ENCODE data around the gene PCCA.
"Not testable (repeated sequence)": the region's sequence is repeated elsewhere in the genome, so short reads cannot be mapped to it uniquely, and the experiment has no call there.

Gene PCCA

DNA sequence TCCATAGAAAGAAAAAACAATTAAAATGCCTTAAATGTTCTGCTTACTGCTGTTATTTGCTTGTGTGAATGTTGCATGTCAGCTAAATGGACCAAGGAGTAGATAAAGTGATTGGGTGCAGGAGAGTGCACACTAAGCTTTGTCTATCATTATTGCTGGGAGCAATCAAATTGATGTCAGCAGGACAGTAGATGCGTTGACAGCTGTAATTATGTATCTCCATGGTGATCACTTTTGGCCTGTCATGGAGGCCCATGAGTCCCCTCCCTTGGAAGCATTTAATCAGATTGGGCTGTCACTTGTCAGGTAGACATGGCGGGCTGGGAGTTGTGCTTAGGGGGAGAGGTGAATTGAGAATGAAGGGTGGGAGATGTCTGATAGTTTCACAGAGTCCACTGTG, 215.3 kb downstream of the PCCA start:
- no peak for DNase-seq (ENCODE audit: low read depth, low spot score)

GRCh38 chr13:100305398-100305797, 216.5 kb downstream of the PCCA start:
- DNase-seq (ENCODE audit: low read depth, low spot score): no peak

GRCh38 chr13:100306030-100306429, 217.1 kb downstream of the PCCA start:
- DNase-seq (ENCODE audit: low read depth, low spot score): no peak

- no peak for DNase-seq (ENCODE audit: low read depth, low spot score)
Measured at GRCh38 chr13:100306434-100306999, 217.6 kb downstream of the PCCA start.

DNA sequence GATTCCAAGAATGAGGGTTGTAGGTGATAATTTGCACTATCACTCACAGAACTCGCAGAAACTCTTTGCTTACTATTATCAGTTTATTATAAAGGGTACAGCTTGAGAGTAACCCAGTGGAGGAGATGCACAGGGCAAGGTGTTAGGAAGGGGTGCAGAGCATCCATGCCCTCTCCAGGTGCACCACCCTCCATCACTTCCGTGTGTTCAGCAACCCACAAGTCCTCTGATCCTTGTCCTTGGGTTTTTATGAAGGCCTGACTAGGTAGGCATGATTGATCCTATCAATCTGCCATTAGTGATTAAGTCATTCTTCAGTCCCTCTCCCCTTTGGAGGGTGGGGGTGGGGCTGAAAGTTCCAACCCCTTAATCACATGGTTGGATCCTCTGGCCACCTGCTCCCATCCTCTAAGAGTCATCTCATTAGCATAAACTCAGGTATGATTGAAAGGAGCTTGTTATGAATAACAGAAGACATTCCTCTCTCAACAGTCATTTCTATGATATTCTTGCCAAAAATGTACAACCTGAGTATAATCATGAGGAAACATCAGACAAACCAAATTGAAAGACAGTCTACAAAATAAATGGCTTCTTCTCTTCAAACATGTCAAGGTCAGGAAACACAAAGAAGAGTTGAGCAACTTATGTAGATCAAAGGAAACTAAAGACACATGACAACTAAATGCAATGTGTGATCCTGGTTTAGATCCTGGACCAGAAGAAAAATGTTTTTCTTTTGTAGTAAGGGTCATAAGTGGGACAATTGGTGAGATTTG, 225.4 kb downstream of the PCCA start:
- DNase-seq (ENCODE audit: low read depth, low spot score): no peak

DNA sequence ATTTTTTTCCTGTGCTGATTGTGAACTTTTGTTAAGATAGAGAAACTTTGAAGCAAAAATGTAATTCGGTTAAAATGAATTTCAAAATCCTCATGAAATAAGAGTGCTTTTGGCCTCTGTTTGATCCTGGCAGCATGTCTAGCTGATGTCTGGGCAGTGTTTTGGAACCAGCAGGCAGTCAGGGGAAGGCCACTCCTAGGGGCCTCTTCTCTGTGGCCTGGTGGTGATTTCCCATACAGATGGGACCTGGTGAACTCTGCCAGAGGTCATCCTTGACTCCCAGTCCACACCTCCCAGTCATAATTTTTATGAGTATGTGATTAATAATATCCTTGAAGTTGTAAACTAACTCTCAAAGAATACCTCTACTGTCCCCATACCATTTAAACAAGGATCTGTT, 226.6 kb downstream of the PCCA start:
- DNase-seq (ENCODE audit: low read depth, low spot score): no peak

GRCh38 chr13:100318473-100318872, 229.6 kb downstream of the PCCA start:
- DNase-seq (ENCODE audit: low read depth, low spot score): not testable (repeated sequence)

- no peak for DNase-seq (ENCODE audit: low read depth, low spot score)
Measured at GRCh38 chr13:100323937-100324336, 235.0 kb downstream of the PCCA start.

DNA sequence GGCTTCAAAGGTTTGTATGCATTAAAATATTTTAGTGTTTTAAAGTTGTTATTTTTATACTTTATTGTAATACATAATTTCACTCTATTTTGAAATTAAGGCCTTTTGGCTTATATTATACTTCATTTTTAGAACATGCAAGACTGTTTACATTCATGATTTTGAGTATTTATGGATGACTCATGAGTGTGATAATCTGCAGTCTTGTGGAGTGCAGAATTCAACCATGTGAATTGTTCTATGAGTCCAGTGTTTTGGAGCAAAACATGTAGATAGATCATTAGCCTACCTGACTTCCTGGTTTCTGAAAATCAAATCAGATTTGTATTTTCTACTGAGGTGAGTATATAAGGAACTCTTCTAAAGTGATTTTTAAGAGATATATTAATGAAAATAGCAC, 241.8 kb downstream of the PCCA start:
- DNase-seq (ENCODE audit: low read depth, low spot score): no peak

DNA sequence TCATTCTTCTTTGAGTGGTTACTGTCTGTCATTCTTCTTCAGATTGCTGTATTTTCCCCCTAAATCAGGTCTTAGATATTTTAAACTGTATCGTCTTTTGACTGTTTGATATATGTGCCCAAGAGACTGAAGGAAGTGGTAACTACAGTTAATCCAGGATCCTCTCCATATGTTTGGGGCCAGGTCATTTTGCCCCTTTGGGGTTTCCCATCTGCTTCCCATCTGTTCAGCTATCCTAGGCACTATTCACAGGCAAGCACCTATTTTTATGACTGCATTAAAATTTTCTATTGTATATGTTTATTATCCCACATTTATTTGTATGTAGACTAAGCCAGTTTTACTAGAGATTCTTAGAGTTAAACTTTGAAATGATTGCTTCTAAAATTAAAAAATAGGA, 244.2 kb downstream of the PCCA start:
- no peak for DNase-seq (ENCODE audit: low read depth, low spot score)

DNA sequence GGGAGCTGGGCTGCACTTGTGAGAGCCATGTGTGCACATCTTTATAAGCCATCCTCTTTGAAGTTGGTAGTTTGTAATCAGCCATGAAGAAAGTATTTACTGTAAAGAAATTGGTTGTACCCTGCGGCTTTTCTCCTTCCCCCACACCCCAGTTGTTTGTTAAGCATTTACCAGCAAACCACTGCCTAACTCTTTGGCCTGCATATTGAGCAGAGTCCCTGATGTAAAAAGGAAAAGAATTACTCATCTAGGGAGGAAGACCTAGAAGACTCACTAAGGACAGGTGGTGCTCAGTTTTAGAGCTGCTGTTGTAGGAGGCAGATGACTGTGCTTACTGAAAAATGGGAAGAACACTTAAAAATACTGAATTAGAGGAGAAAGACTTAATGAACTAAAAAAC, 245.3 kb downstream of the PCCA start:
- no peak for DNase-seq (ENCODE audit: low read depth, low spot score)

DNA sequence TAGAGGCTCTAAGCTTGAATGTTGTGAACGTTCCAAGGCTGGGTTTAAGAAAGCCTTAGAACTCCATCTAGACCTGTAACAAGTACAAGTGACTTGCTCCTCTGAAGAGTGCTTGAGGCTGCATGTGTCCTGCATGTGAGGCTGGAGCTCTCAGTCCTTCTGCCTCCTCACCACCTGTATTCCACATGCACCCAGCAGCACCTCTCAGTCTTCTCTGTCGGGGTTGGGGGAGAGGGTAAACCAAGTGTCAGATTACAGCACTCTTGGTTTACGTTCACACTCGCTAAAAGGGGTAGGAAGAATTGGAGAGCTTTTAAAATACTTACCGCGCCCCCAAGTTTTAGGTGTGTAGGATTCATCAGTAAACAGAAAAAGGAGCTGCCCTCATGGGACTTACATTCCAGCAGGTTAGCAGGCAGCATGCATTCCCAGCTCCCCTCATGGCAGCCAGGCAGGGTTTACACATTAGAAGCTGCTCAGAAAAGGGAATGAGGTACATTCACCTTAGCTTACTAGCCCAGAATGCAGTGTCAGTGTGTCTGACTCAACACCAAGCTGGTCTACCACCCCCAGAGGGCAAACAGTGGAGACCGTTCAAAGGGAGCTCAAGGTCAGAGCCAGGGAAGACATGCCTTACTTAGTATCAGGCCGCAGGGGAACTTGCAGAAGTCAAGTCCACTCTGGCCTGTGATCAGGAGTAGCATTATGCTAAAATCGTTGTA, 248.1 kb downstream of the PCCA start:
- no peak for DNase-seq (ENCODE audit: low read depth, low spot score)

DNA sequence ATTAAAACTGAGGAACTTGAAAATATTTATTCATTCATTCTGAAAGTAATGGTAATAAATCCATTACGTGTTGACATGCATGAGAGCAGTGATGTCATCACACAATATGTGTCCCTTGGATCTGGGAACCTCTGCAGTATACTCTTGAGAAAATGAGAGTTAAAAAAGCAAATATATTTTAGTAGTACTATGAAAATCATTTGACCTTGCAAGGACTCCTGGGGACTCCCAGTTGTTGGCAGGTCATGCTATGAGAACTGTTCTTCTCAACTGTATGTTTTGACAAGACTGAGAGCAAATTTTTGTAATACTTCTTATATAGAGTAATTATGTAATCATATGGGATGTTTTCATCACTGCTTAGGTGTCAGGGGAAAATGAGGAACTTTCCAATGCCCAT, 249.4 kb downstream of the PCCA start:
- DNase-seq (ENCODE audit: low read depth, low spot score): no peak

DNA sequence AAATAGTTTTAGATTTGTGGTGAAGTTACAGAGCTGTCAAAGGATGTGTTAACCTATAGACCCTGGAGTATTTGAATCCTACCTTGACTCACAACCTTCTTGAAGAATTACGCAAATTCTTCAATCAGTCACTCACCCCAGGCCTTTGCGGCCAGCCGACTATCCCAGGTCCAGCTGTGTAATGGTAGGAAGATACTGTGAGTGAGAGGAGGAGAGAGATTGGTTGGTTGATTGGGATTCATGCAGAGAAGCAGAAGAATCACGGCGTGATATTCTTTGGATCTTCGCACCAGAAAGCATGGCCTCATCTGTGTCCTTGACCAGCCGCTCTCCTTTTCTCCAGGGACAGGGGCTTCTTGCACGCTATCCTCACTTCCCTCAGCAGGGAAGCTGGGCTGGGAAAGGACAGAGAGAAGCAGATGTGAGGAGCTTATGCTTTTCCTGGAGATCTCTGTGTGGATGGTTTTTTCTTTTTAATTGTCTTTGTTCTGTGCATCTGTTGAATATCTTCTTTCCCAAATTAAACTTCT, 250.6 kb downstream of the PCCA start:
- no peak for DNase-seq (ENCODE audit: low read depth, low spot score)

DNA sequence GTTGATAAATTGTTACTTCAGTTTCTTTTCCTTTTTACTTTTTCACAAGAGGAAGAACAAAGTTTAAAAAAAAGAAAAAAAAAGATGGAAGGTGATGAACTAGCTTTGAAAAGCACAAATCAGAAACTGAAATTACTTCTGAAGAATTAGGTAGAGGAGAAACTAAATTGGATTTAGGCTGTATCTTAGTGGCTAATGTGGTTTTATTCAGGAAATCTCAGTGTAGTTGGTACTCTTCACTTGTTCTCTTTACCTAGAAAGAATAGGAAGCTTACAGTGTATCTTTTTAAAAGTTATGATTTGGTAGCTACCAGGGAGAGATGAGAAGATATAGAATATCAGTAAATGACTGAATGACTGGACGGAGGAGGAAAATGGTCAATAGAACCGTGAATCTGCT, 252.0 kb downstream of the PCCA start:
- no peak for DNase-seq (ENCODE audit: low read depth, low spot score)

GRCh38 chr13:100341327-100341726, 252.4 kb downstream of the PCCA start:
- no peak for DNase-seq (ENCODE audit: low read depth, low spot score)

DNA sequence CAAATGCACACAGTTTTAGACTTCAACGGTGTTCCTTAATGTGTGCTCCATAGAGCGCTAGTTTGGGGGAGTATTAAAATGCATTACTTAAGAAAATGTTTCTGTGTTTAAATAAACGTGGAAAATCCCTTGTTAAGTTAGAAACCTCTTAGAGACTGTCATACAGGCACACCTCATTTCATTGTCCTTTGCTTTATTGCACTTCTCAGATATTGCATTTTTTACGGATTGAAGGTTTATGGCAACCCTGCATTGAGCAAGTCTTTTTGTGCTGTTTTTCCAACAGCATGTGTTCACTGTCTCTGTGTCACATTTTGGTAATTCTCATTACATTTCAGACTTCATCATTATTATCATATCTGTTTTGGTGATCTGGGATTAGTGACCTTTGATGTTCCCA, 255.7 kb downstream of the PCCA start:
- DNase-seq (ENCODE audit: low read depth, low spot score): no peak

GRCh38 chr13:100347968-100348367, 259.1 kb downstream of the PCCA start:
- DNase-seq (ENCODE audit: low read depth, low spot score): no peak

DNA sequence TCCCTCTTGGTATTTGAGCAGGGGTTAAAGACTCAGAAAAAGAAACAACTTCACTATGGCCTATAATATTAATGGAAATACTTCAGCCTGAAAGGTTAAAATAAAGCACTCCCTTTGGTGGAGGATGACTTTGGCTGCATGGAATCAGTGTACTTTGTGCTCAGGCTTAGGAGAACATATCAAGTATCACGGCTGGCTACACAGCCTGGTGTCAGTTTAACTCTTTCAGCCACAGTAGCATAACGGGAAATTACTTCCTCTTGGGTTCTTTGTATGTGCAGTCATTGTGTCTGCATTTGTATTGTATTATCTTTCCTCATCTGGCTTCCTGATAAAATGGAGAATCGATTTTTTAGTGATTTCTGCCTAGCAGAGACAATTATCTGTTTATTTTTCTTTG, 260.7 kb downstream of the PCCA start:
- no peak for DNase-seq (ENCODE audit: low read depth, low spot score)

DNA sequence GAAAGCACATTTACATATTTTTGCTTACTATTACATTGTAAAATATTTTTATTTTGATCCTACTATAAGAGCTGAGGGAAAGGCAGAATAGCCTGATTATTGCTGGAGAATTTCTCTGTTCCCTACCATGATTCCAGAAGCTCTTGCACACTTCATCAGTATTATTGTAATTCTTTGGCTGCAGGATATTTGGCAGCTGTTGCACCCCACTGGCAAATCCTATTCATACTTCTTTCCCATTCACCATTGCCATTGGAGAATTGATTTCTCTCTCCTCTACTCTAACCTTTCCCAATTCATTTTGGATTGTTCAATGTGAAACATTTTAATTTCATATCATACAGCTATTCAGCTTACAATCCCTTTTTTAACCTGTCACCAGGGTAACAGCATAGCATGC, 261.7 kb downstream of the PCCA start:
- no peak for DNase-seq (ENCODE audit: low read depth, low spot score)

DNA sequence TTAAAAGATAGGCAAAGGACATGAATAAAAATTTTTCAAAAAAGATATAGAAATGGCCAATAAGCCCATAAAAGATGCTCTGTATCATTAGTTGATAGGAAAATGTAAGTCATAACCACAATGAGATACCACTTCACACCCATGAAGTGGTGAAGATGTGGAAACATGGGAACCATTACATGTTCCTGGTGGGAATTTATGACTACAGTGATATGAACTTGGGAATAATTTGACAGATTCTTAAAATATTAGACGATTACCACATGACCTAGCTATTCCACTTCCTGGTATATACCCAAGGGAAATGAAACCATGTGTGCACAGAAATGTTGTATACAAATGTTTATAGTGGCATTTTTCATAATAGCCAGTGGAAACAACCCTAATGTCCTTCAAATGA, 267.5 kb downstream of the PCCA start:
- no peak for DNase-seq (ENCODE audit: low read depth, low spot score)

DNA sequence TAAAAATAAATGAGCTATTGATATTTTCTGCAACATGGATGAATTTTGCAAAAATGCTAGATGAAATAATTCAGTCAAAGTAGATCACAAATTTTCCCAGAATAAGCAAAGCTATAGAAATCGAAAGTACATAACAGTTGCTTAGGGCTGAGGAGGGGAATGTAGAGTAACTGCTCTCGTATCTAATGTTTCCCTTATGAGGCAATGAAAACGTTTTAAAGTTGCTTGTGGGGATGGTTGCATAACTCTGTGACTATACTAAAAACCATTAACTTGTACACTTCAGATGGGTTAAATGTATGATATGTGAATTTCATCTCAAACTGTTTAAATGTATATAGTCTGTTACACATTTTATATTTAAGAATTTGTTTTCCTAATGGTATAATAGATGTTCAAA, 268.0 kb downstream of the PCCA start:
- no peak for DNase-seq (ENCODE audit: low read depth, low spot score)

DNA sequence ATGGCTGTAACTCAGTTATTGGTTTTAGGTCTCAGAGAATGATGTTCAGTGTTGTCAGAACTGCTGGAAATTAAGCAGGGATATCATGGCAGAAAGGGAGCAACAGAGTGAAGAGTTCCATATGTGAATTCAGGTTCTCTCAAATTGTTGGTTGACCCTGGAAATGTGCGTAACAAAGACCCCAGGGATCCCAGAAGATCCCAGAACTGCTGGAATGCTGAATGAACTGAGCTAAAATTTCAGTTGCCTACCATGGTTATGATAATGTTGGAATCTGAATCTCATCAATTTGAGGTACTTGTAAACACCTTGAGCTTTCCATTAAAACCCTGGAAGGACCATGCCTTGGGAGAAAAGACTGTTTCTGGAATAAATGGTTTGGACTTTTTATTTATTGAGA, 268.9 kb downstream of the PCCA start:
- DNase-seq (ENCODE audit: low read depth, low spot score): no peak

All from activated CD4-positive, CD25-positive, alpha-beta regulatory T cell treated with anti-CD3 and anti-CD28 coated beads, Interleukin-2, amount 50 U/mL, for 16 hours (primary cell).